HG03439 (cell line): Measurements from ENCODE around the gene CYSTM1.
"Not testable (repeated sequence)": the region's sequence is repeated elsewhere in the genome, so short reads cannot be mapped to it uniquely, and the experiment has no call there.

Experiments used
- ATAC-seq: cut with Tn5 transposase; IDR thresholded peaks from one replicate; pipeline ENCODE4 v1.9.1; 2021; ENCODE audit warnings: mild to moderate bottlenecking, moderate library complexity; ENCODE audit not compliant: unreplicated experiment

The CYSTM1 gene

GRCh38 chr5:140175367-140176030 is 511 bp downstream of the CYSTM1 start:
- peak; percentile 47 for ATAC-seq

- no peak for ATAC-seq
These were observed 1.0 kb downstream of the CYSTM1 start for GRCh38 chr5:140176031-140176387.

GRCh38 chr5:140178086-140178410 is 3.1 kb downstream of the CYSTM1 start:
- ATAC-seq: no peak

DNA sequence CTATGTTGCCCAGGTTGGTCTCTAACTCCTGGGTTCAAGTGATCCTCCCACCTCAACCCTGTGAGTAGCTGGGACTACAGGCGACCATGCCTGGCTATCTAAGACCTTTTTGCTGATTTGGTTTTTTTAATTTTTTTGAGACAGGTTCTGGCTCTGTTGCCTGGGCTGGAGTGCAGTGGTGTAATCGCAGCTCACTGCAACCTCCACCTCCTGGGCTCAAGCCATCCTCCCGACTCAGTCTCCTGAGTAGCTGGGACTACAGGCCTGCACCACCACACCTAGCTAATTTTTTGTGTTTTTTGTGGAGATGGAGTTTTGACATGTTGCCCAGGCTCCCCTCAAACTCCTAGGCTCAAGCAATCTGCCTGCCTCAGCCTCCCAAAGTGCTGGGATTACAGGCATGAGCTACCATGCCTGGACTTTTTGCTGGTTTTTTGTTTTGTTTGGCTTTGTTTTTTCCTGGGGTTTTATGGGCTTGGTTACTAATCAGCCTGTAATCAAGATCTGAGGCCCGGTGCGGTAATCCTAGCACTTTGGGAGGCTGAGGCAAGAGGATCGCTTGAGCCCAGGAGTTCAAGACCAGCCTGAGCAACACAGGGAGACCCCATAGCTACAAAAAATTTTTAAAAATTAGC is 3.6 kb downstream of the CYSTM1 start:
- ATAC-seq: no peak

DNA sequence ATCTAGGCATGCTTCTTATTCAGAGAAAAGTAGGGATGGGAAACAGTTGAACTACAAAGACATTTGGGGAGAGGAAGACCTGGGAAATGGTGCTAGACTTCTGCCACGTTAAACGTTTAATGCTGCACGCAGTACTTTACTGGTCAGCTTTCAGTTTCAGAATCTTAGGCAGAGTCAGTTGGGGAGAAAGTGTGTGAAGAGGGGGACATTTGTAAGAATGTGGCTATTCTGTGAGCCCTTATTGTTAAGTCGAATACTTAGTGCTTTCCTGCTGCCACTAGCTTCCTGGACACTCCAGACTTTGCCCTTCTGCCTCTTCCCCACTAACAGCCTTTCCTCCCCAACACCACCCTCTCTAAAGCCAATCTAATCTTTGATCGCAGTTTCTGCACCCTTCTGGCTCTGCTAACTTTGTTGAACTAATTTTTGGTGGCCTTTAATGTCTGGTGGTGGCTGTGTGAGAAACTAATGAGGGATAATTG is 6.1 kb downstream of the CYSTM1 start:
- no peak for ATAC-seq

DNA sequence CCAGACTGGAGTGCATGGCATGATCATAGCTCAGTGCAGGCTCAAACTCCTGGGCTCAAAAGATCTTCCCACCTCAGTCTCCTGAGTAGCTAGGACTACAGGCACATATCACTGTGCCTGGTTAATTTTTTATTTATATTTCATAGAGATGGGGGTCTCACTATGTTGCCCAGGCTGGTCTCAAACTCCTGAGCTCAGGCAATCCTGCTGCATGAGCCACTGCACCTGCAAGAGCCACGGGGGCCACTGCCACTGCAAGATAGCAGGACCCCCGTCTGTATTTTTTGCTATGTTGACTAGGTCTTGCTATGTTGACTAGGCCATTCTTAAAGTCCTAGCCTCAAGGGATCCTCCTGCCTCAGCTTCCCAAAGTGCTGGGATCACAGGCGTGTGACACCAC is 6.5 kb downstream of the CYSTM1 start:
- no peak for ATAC-seq

DNA sequence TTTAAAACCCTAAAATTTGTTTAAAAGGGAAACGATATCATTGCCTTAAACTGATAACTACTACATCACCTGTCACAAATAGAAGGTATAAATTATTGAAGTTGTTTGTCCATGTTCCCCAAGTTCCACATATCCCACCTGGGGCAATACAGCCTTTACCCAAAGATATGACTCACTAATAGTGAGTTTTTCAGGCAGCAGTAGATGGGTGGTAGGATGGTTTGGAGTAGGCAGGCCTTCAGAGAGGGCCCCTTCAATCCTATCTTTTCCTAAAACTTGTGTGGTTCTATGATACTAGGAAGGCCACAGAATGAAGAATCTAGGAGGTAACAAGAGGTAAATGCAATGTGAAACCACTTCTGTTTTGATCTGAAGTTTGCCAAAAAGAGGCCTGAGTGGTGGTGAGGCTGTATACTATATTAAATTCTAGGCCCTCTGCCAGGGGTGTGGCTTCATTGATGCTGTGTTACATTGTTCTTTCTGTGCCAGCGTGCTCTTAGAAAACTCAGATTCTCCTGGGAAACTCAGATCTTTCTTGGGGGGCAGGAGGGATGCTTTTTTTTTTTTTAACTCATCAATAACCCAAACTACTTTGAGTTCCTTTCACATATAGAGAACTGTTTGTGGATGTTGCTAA is 7.2 kb downstream of the CYSTM1 start:
- ATAC-seq: no peak

DNA sequence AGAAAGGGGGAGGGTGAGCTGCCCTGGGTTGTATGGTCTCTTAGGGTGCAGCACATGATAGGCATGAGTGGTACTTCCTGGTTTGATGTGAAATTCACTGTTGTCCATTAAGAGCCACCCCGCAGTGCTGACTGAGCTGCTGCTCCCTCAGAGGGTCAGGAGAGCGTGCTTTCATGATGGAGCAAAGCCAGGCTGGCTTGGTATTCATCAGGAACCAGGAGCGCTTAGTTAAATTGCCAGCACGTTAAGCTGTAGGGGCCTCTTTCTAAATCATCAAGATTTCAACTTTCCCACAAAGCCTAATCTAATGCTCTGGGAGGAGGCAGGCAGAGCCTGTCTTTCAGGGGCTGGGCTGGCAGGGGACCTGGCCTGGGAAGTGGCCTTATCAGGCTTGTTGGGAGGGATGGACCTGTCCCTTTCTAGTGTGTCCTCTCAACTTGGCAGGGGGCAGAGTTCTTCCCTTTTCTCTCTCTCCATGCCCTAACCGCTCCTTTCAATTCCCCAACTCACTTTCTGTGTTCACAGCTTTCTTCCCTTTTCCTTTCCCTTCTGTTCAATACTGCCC is 7.9 kb downstream of the CYSTM1 start:
- ATAC-seq: no peak

- no peak for ATAC-seq
These were observed 10.4 kb downstream of the CYSTM1 start for GRCh38 chr5:140185409-140185808.

- ATAC-seq: no peak
These were observed 11.3 kb downstream of the CYSTM1 start for GRCh38 chr5:140186267-140186671.

DNA sequence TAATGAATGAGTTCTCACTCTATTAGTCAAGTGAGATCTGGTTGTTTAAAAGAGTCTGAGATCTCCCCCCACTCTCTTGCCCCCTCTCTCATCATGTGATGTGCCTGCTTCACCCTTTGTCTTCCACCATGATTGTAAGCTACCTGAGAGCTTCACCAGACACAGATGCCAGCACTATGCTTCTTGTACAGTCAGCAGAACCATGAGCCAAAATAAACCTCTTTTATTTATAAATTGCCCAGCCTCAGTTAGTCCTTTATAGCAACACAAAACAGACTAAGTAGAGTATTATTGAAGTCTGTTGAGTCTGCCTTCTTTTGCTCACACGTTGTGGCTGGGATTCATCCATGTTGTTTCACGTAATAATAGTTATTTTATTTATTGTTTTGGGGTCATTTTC is 14.3 kb downstream of the CYSTM1 start:
- ATAC-seq: no peak

- no peak for ATAC-seq
These were observed 15.2 kb downstream of the CYSTM1 start for GRCh38 chr5:140189977-140190871.

DNA sequence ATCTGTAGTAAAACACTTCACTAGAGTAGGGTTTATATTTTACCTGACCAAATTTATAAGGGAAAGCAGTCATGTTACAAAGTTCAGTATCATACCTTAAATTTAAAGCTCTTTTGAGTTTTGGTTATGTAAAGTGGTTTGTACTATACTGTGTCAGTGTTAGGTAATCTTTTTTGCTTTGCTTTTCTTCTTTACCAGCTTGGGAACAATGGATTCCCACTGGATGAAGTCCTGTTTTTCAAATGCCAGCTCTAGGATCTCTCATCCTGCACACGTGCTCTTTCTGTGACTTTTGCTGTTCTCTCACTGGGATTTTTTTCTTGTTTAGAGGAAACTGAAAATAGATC is 15.9 kb downstream of the CYSTM1 start:
- ATAC-seq: no peak

DNA sequence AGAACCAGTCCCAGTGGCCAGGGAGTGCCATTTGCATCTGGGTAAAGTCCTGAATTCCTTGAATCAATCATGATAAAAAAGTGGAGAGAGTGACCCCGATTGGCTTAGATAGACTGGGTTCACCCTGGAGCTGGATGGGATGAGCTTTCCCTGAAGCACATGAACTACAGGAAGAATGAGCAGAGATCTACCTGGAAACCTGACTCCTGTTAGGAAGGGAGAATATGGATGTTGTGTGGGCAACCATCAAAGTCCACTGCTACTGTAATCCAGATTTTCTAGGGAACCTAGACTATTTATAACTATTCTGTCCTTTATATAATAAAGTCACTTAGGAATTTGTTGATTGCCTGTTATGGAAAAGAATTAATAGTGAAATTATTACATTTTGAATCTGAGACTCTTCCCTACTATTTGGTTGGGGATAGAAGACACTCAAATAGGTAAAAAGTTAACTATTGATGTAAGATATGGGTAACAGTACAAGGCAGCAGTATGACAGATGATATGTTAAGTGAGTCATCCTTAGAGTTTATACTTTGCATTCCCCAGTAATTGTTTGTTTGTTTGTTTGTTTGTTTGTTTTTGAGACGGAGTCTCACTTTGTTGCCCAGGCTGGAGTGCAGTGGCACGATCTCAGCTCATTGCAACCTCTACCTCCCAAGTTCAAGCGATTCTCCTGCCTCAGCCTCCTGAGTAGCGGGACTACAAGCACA is 17.9 kb downstream of the CYSTM1 start:
- ATAC-seq: no peak

- no peak for ATAC-seq
These were observed 19.7 kb downstream of the CYSTM1 start for GRCh38 chr5:140194662-140195061.

GRCh38 chr5:140196115-140196814 is 21.3 kb downstream of the CYSTM1 start:
- ATAC-seq: no peak

DNA sequence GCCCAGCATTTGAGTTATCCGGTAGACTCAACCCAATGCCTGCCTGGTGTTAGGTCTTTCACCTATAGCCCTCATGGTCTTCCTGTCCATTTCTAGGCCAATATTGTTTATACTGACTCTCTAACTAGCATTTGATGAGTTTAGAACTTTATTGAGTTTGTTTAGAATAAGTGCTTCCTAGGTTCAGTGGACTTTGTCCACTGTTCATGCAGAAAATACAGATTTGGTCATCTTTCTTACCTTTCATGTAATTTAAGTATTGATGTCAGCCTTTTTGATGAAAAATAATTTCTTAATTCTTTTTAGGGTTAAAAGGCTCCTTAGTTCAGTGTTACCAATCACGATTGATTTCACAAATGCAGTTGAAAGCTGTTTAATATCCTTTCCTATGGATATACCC is 22.0 kb downstream of the CYSTM1 start:
- ATAC-seq: no peak

DNA sequence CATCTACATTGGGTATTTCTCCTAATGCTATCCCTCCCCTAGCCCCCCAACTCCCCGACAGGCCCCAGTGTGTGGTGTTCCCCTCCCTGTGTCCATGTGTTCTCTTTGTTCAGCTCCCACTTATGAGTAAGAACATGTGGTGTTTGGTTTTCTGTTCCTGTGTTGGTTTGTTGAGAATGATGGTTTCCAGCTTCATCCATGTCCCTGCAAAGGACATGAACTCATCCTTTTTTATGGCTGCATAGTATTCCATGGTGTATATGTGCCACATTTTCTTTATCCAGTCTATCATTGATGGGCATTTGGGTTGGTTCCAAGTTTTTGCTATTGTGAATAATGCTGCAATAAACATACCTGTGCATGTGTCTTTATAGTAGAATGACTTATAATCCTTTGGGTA is 23.9 kb downstream of the CYSTM1 start:
- ATAC-seq: not testable (repeated sequence)

DNA sequence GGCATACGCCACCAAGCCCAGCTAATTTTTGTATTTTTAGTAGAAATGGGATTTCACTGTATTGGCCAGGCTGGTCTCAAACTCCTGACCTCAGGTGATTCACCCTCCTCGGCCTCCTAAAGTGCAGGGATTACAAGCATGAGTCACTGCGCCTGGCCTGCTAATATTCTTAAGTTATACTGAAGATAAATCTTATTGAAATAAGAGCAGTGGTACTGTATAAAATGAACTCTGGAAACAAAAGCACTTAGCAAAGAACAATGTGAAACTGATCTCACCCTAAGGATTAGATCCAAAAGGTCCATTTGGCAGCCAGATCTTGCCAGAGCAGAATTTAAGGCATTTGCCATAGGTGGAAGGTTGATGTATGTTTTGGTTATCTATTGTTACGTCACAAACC is 27.1 kb downstream of the CYSTM1 start:
- no peak for ATAC-seq

DNA sequence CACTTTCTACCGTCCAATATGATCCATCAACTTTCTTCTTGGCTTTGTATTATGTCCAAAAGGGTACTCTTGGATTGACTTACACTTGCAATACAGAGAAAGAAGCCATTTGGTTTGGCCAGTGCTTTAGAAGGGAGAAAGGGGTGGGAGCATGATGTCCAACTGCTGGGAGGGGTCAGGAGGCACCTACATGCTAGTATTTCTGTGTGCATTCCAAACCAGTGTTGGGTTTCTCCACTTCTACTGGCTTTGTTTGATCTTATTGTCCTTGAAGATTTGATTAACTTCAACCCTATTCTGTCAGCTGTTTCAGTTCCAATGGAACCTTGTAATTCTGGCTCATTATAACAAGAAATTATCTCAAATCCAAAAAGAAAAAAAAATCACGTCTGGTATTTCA is 27.6 kb downstream of the CYSTM1 start:
- no peak for ATAC-seq
